Measurements from ENCODE around the gene KRT73.

Gene KRT73

DNA sequence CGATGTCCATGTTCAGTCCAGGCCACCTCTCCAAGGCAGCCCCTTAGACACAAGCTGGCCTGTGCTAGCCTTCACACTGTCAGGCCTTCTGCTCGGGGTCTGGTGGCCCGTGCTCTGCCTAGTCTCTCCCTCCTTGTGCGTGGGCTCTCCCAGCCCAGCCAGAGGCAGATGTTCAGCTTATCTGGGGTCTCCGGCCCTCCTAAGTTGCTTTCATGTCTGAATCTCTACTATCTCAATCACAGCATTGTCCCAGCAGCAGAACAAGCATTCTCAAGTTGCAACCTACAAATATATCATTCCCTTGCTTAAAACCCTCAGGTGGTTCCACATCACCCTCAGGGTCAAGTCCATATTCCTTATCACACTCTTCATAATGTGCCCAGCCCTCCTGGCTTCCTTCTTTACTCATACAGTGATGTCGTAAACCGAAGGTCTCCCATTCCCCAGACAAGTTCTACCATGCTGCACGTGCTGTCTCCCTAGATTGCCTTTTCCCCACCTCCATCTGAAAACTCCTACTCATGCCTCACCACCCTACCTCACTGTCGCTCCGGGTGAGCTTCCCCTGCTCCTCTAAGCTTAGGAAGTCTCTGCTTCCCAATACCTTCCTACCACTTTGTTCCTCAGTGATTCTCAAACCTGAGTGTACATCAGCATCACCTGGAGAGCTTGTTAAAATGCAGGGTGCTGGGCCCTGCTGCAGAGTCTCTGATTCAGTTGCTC lies 1.5 kb downstream of the KRT73 start:
- DNase-seq, result no peak

DNA sequence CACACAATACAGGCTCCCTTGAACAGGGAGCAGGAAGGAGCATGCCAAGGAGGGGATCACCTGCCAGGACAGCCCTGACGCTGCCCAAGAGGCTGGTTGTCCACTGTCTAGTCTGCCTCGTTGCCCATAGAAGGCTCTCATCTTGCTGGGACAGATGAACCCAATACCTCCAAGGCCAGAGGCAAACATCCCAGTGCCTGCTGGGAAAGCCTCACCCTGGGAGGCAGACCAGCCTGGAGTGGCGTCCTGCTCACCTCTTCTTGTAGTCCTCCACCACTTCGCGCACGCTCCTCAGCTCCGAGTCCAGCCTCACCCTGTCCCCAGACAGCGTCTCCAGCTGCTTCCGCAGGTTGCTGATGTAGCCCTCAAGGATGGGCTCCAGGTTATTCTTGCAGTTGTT lies 2.4 kb downstream of the KRT73 start:
- no peak for DNase-seq

DNA sequence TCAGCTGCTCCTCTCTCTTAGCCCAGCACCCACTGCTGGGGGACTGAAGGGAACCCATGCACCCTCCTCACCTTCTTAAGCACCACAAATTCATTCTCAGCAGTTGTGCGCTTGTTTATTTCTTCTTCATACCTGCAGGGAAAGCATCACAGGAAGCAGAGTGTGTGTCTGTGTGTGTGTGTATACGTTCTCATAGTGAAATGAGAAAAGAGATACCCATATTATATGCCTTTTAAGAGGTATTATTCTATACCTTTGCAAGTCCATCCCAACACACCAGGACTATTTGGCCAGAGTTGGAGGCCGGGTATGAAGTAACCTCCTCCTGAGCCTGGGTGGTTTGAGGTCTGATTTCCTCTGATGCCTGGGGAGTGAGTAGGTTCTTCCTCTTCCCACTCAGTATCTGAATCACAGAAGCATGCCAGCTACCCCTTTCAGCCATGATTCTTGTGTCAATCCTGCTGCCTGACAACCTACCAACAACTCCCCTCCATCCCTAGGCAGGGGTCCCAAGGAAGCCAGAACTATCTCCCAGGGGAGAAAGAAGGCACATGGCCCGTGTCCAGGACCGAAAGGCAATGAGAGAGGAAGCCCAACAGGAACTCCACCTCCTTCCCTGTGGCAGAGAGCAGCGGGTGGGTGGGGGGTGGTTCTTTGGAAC lies 3.0 kb downstream of the KRT73 start:
- peak; percentile 70 for DNase-seq

DNA sequence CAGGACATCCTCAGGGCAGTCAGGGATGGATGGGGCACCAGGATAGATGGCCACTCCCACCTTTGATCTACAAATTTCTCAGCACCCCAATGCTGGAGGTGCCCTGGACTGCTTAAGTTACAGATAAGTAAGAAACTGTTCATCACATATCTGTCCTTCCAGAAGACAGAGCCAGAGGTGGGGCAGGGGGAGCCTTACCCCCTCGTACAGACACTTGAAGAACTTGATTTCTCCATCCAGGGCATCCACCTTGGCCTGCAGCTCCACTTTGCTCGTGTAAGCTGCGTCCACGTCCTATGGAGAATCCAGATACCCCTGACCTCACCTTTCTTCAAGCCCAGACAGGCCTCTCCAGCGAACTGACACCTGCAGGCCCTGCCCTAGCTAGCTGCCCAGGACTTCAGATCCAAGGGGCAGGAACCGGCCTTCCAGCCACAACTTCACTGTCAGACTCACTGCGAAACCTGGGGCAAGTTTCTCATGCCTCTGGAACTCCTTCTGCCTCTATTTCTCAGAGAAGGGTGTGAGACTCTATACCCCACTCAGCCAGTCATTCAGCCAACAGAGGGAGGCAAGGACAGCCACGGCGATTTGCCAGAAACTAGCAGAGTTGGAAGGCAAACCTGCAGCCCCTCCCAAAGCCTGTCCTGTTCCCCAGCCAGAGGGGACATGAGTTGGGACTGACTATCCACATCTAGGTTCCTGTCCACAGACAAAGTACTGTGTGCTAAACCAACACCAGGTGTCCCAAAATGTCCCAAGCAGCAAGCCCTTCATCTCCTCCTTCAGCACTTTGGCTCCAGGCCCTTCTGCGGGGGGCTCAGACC lies 3.8 kb downstream of the KRT73 start:
- no peak for DNase-seq

DNA sequence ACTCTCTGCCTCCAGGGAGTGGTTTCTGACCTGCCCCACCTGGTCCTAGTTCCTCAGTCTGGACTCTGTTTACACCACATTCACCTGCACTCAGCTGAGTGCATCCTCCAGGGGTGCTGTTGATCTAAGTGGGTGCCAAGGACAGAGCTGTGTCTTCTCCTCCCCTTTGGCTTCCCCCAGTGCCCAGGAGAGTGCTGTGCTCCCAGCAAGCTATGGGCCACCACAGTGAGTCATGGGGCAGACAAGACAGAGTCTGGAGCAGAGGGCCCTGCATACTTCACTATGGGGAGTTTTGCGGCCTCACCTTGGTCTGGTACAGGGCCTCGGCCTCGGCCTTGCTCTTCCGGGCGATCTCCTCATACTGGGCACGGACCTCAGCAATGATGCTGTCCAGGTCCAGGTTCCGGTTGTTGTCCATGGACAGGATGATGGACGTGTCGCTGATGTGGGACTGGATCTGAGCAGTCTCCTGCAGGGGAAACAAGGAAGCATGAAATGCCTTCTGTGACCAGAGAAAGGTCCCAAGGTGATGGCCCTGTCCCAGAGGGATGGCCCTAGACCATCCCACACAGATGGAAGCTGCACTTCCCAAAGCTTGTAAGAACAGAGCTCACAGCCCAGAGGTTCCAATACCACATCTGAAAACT lies 4.9 kb downstream of the KRT73 start:
- no peak for DNase-seq

DNA sequence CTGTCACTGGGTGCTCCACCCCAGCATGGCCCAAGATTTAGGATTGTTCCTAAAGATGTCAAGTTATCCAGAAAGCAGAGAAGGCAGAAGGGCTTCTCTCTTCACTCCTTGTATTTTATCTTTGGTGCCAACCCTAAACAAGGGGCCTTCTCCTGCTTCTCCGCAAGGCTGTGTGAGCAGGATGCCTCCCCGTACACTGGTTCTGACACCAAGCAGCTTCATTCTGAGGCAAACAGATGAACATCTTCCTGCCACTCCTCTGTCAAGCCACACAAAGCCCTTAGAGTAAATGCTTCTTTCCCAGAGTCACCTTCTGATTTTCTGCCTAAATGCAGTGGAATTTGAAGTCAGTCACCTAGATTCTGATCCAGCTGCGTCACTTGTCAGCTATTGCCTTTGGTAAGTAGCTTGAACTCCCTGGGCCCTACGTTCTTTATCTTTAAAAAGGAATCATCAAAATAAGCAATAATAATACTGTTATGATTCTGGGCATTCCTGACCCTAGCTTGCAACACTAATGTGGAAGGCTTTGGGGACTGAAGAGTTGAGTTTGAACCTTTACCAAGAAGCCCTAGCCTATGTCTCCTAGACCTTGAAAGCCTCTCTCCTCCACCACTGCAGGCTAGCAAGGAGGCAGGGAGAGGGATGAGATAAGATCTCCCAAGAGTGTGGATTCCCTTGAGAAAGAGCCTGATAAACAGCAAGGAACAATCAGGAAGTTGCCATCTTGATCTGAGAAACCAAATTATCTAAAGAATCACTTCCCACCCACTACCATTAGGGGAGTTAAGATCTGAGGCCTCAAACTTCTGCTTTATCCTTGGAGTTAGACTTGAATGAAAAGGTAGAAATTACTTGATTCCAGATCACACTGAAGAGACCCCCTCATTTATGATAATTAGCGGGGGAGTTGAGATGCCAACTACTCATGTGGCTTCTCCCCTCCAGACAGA lies 5.7 kb downstream of the KRT73 start:
- DNase-seq, result no peak

DNA sequence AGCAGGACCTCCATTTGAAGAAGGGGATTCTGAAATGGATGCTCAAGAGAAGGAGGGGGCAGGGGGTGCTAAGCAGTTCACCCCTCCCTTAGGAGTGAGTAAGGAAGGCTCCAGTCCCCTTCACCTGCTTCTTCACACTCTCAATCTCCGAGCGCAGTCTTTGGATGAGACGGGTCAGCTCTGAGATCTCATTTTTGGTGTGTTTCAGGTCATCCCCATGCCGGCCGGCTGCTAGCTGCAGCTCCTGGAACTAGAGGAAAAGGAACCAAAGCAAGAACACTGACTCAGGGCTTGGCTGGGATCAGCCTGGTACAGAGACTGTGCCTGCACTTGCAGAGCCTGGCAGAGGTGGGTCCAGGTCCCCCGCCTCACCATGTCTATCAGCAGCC lies 7.3 kb downstream of the KRT73 start:
- no peak for DNase-seq

DNA sequence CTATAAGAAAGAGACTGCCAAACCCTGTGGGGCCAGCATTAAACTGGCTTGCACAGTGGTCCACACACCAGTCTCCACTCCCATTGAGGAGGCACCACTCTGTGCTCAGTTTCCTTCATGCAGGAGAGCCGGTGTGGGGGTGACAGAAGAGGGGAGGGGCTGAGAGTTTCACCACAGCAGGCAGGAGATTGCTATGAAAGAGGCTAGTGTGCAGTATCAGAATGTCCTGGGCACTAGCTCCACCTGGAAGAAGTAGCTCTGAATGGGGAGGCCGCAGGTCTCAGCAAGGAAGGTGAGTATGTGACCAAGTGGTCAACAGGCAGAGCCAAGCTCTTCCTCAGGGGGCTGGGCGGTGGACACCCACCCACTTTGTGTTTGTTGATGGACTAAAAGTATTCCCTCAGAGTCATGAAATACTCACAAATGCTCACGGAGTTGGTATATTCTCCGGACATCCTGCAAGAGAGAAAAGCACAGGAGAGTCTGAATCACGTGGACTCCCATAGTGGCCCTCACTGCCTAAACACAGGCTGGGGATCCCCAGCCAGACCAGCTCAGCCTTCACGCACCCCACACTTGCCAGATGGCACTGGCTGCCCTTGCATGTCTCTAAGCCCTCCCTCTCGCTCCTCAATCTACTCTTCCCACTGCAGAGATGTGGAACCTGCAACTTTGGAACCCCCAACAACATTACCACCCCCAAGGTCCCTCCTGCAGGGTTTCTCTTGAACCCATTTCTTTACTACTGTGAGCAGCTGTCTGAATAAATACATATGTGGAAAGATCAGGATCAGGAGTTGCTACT lies 9.3 kb downstream of the KRT73 start:
- DNase-seq, result no peak

DNA sequence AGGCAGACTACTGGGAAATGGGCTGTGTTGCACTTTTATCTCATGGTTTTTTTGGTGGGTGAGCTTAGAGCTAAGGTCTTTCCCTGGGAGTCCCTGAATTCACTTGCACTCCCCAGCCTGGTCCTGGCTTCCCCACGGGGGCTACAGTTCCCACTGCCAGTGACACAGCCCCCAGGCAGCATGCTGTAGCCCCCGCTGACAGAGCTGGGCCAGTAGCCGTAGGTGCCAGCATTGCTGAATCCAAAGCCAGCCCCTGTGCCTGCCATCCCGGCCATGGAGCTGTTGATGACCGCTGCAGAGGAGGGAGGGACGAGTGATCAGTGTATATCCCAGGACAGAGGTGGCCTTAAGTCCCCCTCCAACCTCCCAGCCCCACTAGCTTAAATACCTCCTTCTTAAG lies 10.2 kb downstream of the KRT73 start:
- no peak for DNase-seq

DNA sequence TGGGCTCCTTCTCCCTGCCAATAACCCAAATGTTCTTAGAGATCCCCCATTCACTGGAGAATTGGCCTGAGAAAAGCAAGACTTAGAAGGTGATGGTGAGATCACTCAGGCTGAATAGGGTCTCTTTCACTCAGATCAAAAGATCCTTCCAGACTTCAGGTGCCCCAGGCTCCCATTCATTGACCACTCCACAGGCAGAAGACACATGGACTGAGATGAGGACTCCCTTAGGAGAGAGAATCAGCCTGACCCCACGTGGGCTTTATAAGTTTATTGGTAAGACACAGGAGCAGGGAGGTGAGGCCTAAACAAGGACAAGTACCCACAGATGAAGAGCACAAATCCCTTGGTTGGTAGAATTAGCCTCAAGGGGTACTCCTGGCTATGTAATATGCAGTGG lies 11.0 kb downstream of the KRT73 start:
- no peak for DNase-seq

DNA sequence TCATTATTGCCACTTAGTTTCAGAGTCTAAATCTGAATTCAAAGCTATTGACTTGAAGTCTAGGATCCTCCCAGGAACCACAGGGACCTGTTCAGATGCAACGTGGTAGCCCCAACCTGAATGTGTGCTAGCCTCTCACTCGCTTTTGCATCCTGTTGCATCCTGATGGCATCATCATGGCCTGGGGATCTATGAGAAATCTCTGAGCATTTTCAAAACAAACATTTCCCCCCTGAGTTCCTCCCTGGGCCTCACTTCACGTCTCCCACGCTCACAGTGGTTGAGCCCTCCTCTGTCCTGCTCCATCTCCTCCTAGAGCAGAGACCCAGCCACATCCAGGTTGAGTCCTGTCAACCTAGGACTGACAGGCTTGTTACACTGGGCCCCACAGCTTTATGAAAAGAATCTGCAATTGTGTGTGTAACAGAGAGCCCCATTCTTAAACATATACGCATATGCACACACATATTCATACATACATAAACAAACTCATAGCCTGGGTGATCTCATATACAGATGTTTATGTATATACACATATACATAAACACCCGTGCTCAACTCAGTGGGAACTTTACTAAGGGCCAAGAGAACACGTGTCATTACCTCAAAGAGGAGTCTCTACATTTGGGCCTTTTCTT lies 11.7 kb downstream of the KRT73 start:
- no peak for DNase-seq

DNA sequence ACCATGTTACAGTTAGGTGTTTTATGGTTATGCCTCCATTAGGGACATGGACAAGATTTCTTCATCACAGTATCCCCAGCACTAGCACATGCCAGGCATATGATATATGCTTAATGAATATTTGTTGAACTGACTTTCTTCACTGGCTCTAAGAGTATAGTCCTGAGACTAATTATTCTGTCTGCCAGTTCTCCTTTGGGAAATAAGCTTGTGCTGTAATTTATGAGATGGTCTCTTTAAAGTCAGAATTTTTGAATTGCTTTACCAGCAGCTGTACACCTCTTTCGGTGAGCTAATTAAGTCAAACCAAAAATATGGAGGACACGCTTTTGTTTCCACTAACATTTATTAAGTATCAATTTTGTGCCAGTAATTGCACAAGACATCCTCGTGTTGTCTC lies 12.3 kb downstream of the KRT73 start:
- DNase-seq, result no peak

DNA sequence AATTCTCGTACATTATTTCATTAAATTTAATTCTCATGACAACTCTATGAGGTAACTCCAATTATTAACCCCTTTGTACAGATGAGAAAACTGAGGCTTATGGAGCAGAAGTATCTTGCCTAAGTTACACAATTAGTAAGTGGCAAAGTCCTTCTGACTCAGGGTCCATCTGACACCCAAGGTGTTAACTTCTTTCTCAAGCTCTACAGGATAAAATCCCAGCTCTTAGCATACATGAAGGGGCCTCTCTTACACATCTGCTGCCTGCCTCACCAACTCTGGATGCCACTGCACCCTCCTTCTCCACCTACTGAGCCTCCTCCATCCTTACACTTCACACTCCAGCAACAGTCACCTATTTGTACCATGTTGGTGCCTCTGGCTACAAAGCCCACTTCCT lies 12.8 kb downstream of the KRT73 start:
- no peak for DNase-seq

DNA sequence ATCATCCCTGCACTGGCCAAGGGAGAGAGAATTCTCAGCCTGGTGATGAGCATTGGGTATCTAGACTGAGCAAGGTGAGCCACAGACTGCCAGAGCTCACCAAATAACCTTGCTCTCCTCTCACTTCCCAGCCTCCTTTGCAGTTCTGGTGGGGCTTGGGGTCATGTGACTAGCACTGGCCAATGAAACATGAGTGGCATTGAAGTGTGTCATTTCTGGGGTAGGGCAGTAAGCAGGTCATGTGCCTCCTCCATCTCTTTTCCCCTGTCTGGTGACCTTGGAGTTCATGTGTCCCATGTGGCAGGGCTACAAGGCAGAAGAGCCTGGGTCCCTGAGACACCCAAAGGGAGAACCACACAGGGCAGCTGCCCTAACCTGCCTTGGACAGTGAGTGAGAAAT lies 13.5 kb downstream of the KRT73 start:
- no peak for DNase-seq

DNA sequence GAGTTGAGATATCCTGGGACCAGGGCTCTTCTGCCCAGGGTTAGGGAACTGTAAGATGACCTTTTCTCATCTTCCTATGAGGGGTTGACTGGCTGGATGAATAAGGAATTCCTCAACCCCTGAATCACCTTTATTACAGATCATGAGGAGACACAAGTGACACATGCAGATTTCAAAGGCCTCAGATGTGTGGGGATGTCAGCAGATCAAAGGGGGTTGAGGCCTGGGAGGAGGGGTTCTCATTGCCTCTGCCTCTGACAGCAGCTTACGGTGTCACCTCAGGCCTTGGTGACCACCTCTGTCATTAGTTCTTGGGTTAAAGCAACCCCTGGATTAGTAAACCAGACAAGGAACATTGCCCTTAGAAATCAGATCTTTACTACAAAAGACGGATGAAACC lies 15.0 kb downstream of the KRT73 start:
- DNase-seq, result no peak

DNA sequence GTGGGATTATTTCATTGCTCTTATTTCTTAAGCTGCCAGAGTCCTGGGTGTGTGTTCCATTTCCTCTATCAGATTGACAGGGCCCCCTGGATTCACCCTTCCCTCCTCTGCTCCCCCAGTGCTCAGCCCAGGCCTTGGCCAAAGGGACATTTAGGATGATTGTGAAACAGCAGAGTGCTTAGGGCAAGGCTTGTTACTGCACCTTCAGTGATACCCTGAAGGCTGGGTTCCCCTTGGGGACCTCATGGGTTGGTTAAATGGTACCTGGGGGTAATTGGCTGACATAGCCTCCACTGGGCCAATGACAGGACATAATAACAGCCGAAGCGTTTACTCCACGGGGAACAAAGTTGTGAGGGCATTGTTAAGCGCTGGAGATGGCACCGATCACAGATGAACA lies 15.8 kb downstream of the KRT73 start:
- DNase-seq, result no peak

DNA sequence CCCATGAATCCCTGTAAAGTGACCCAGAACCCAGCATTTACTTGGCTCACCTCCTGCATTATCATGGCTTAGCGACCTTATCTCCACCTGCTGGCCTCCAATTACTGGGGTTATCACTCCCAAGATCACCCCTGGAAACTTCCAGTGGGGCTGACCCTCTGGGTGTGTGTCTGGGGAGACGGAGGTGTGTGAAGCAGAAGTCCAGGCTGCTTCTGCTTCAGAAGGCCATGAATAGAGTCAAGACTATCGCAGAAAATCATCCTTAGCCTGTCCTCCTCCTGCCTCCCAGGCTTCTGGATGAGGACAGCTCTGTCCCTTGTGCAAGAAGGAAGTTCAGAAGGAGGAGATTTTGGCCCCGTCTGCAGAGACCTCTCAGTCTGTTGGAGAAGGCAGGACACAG lies 16.7 kb downstream of the KRT73 start:
- no peak for DNase-seq

DNA sequence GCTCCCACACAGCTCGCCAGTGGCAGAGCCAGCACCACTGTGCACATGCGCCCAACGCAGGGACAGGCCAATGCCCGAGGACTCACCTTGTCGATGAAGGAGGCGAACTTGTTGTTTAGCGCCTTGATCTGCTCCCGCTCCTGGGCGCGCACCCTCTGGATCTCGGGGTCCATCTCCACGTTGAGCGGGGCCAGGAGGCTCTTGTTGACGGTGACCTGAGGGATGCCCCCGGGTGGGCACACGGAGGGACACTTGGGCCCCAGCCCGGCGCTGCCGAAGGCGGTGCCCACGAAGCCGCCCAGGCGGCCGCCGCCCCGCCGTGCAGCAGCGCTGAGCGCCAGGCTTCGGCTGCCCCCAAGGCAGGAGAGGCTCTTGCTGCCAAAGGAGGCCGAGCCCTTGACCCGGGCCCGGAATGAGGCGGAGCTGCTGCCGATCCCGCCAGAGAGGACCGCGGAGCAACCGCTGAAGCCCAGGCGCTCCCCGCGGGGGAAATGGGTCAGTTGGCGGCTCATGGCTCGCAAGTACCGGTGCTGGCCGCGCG lies 17.3 kb downstream of the KRT73 start, which contains the start of gene KRT72:
Gene KRT72, minus strand, starts transcription at position 523 of the 541 bp plus-strand sequence. Its CDS starts 11 bp downstream, at position 512.
- no peak for DNase-seq

DNA sequence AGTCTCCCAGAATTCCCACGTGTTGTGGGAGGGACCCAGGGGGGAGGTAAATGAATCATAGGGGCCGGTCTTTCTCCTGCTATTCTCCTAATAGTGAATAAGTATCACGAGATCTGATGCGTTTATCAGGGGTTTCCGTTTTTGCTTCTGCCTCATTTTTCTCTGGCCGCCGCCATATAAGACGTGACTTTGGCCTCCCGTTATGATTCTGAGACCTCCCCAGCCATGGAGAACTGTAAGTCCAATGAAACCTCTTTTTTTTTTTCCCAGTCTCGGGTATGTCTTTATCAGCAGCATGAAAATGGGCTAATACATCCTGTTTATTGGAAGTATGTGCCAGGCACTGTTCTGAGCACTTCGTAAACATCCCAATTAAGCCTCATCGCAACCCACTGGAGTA lies 17.9 kb downstream of the KRT73 start:
- no peak for DNase-seq

DNA sequence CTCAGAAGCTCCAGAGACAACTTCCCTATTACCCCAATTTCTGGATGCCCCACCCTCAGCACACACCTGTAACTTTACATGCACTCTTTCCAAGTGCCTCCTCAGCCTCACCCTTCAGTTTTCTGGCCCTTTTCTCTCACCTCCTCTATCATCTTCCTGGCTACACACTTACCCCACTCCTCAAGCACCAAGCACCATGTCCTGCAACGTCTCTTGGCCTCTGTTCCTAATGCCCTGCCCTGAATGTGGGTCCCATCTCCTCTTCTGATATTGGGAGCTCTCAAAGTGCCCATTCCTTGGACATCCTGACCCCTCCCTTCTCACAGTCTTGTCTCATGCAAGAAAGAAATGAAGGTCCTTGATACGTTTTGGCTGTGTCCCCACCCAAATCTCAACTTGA lies 18.3 kb downstream of the KRT73 start:
- DNase-seq, result no peak

DNA sequence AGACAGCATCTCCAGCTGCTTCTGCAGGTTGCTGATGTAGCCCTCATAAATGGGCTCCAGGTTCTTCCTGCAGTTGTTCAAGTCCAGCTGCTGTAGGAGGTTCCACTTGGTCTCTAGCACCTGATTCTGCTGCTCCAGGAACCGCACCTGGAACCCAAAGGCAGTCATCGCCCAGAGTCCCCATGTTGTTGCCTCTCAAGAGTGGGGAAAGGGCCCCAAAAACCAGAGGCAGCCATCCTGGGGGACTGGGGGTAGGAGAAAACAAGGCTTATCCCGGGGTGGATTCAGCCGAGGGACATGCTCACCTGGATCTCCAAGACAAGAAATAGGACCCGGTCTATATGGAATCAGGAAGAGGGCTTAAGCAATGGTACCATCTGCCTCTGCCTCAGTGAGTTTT lies 19.4 kb downstream of the KRT73 start:
- DNase-seq, result no peak

Measured in inflammatory macrophage treated with lipopolysaccharide for 1 hour (primary cell).